HG03060 (cell line): ENCODE measurements around the gene CCDC184.
"Not testable (repeated sequence)": the region's sequence is repeated elsewhere in the genome, so short reads cannot be mapped to it uniquely, and the experiment has no call there.

Experiments
- ATAC-seq: cut with Tn5 transposase; IDR thresholded peaks from one replicate; pipeline ENCODE4 v1.9.1; 2021; ENCODE audit warnings: low read depth, moderate number of reproducible peaks; ENCODE audit not compliant: unreplicated experiment

Gene CCDC184

DNA sequence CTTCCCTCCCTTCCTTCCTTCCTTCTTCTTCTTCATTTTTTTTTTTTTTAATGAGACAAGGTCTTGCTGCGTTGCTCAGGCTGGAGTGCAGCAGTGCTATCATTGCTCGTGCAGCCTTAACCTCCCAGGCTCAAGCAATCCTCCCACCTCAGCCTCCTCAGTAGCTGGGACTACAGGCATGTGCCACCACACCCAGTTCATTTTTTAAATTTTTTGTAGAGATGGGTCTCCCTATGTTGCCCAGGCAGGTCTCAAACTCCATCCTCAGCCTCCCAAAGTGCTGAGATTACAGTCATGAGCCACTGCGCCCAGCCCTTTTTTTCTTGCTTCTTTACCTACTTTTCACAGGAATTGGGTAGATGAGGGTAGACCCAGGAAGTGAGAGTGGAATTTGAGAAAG lies 18.1 kb downstream of the CCDC184 start:
- ATAC-seq: no peak

DNA sequence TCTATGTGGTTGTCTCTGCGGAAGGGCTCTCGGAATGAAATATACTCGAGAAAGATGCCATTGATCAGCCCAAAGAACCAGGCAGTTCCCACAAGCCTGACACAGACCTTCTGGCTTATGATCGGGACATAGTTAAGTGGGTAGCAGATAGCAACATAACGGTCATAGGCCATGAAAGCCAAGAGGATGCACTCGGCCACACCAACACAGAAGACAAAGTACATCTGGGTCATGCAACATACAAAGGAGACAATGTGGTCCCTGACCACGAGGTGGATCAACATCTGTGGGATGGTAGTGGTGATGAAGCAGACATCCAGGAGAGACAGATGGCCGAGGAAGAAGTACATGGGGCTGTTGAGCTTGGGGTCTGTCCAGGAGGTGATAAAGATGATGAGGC lies 19.3 kb downstream of the CCDC184 start:
- ATAC-seq: no peak

DNA sequence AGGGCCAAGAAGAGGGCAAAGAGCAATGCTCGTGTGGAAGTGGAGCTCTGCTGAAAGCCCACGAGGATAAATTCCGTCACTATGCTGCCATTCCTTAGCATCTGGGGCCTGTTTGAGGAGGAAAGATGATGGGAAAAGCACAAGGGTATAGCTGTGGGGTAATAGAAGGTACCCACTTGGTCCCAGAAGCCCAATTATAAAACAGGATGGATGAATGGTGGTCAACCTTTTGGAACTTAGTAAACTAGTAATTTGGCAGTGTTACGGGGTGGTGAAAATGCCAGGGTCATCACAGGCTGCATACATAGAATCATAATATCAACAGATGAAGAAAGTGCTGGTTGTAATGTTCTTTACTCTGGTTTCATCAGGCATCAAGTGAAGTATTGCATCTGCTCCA lies 19.7 kb downstream of the CCDC184 start, which contains the start of gene OR10AD1:
Gene OR10AD1 (minus strand): TSS at position 101 of the 400 bp plus-strand sequence. CDS start 0 bp downstream, at position 101.
- no peak for ATAC-seq

DNA sequence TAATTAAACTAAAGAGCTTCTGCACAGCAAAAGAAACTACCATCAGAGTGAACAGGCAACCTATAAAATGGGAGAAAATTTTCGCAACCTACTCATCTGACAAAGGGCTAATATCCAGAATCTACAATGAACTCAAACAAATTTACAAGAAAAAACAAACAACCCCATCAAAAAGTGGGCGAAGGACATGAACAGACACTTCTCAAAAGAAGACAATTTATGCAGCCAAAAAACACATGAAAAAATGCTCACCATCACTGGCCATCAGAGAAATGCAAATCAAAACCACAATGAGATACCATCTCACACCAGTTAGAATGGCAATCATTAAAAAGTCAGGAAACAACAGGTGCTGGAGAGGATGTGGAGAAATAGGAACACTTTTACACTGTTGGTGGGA lies 26.1 kb downstream of the CCDC184 start:
- not testable (repeated sequence) for ATAC-seq

DNA sequence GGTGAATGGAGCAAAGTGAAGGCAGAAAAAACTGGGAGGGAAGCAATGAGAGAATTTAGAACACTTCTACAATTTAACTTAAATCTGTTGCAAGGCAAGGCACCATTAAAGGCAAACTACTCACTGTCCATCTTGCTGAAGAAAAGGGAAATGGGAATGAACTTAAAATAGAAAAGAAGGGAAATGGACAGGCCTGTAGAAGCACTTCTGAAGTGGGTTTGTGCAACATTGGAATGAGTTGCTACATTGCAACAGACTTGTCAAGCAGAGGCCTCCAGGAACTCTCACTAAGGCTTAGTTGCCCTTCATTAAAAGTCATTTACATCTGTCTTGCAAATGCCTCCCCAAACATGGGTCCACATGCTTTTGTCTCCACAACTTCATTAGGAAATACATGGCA lies 33.3 kb downstream of the CCDC184 start:
- ATAC-seq: no peak

DNA sequence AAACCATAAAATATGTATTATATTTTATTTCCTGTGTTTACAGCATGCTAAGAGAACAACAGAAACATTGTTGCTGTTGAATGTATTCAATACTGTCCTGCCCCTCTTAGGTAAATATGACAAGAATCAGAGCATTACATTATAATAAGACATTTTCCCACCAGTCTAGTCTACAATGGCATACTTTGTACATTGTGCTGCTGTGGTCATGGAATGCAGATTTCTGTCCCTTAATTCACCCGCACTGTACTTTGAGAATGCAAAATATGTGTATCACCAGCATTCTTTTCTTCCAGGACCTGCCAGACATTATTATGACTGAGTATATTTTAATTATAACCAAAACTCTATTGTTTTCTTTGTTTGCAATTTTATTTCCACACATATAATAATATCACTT lies 36.2 kb downstream of the CCDC184 start:
- no peak for ATAC-seq

DNA sequence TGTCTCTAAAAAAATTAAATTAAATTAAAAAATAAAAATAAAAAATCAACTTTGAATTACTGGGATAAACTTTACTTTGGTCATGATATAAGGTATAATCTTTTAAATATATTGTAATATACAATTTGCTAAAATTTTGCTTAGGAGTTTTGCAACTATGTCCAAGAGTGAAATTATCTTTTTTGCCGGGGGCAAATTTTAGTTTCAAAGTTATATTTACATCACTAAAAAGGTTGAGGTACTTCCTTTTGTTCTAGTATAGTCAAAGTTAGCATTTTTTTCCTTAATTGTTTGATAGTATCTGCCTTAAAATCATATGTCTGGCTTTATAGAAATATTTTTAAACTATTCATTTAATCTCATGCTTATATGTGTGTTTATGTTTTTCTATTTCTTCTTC lies 37.3 kb downstream of the CCDC184 start:
- ATAC-seq: no peak

DNA sequence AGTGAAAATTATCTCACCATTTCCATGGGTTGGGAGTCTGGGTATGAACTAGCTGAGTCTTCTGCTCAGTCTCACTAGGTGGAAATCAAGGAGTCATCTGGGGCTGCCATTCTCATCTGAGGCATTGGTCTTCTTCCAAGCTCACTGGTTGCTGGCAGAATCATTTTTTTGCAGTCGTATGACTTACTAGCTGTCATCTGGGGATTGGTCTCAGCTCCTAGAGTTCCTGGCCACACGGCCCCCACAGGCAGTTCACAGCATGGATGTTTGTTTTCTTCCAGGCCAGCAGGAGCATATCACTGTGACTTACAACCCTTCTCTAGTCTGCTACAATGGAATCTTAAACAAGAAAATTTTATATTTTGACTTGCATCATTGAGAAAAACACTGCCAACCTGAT lies 38.2 kb downstream of the CCDC184 start:
- no peak for ATAC-seq

DNA sequence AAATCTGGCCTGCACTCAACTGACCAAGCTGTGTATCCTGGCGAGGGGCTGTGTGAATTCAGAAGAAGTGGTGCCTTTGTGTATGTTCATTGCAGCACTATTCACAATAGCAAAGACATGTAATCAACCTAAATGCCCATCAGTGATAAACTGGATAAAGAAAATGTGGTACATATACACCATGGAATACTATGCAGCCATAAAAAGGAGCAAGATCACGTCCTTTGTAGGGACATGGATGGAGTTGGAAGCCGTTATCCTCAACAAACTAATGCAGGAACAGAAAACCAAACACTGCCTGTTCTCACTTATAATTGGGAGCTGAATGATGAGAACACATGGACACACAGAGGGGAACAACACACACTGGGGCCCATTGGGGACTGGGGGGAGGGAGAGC lies 41.1 kb downstream of the CCDC184 start:
- ATAC-seq: not testable (repeated sequence)

DNA sequence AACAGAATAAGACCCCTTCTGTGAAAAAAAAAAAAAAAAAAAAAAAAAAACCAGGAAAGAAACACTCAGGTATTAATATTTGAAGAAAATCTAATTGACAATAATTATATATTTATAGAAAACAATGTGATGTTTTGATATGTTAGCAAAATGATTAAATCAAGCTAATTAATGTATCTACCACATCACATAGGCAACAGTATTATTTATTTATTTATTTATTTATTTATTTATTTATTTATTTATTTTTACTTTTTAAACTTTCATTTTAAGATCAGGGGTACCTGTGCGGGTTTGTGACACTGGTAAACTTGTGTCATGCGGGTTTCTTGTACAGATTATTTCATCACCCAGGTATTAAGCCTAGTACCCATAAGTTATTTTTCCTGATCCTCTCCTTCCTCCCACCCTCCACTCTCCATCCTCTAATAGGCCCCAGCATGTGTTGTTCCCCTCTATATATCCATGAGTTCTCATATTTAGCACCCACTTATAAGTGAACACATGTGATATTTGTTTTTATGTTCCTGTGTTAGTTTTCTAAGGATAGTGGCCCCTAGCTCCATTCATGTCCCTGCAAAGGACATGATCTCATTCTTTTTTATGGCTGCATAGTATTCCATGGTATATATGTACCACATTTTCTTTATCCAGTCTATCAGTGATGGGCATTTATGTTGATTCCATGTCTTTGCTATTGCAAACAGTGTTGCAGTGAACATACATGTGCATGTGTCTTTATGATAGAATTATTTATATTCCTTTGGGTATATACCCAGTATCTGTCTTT lies 47.9 kb downstream of the CCDC184 start:
- not testable (repeated sequence) for ATAC-seq
